HG03520 (cell line): Measurements from ENCODE around the gene HOXB5.

Experiments
- ATAC-seq: cut with Tn5 transposase; IDR thresholded peaks from one replicate; pipeline ENCODE4 v1.9.1; 2021; ENCODE audit warnings: mild to moderate bottlenecking, moderate library complexity; ENCODE audit not compliant: unreplicated experiment

The HOXB5 gene

GRCh38 chr17:48593126-48593829 is at the start of gene HOXB5:
Gene HOXB5 (minus strand): TSS chr17:48593779. CDS start chr17:48593682, 97 bp downstream.
- ATAC-seq: no peak

GRCh38 chr17:48642843-48643696 is 49.5 kb upstream of the HOXB5 start:
- ATAC-seq: no peak

GRCh38 chr17:48642059-48642842 is 48.7 kb upstream of the HOXB5 start:
- ATAC-seq: no peak

GRCh38 chr17:48641541-48642058 is 48.0 kb upstream of the HOXB5 start:
- ATAC-seq: no peak

- no peak for ATAC-seq
These were observed 47.2 kb upstream of the HOXB5 start for GRCh38 chr17:48640858-48641180.

- no peak for ATAC-seq
These were observed 46.6 kb upstream of the HOXB5 start for GRCh38 chr17:48639982-48640857.

GRCh38 chr17:48639136-48639535 is 45.6 kb upstream of the HOXB5 start:
- ATAC-seq: no peak

GRCh38 chr17:48637323-48638260 is 44.0 kb upstream of the HOXB5 start:
- no peak for ATAC-seq

GRCh38 chr17:48636177-48637018 is 42.8 kb upstream of the HOXB5 start:
- no peak for ATAC-seq

GRCh38 chr17:48634493-48635208 is 41.1 kb upstream of the HOXB5 start:
- no peak for ATAC-seq

- no peak for ATAC-seq
These were observed 39.7 kb upstream of the HOXB5 start for GRCh38 chr17:48633266-48633677.

GRCh38 chr17:48632579-48633265 is 39.1 kb upstream of the HOXB5 start:
- no peak for ATAC-seq

- no peak for ATAC-seq
These were observed 38.4 kb upstream of the HOXB5 start for GRCh38 chr17:48631693-48632578.

GRCh38 chr17:48630925-48631692 is 37.5 kb upstream of the HOXB5 start:
- no peak for ATAC-seq
